H1 (cell line): ENCODE data around the gene SLC6A7. TPM values are rescaled to one million over a fixed set of nuclear protein-coding genes. Genes with fewer than 3 reads are reported as not detected.

ENCODE experiments used
- CHD7 ChIP-seq: fragments of 300-600 bp; sonication (generic); IDR thresholded peaks from 2 replicates; pipeline ENCODE4 v1.7.1; 2012; ENCODE audit warnings: low read length, moderate library complexity, mild to moderate bottlenecking, inconsistent platforms; ENCODE audit not compliant: insufficient replicate concordance
- CREB1 ChIP-seq: IDR thresholded peaks from 2 replicates; pipeline ENCODE4 v1.6.1; 2012; ENCODE audit warnings: inconsistent platforms
- TAF7 ChIP-seq: optimal IDR thresholded peaks from 2 replicates; pipeline ENCODE3; 2011; ENCODE audit warnings: low read depth, mild to moderate bottlenecking, inconsistent platforms, low read length, moderate library complexity, borderline replicate concordance
- YY1 ChIP-seq: IDR thresholded peaks from 2 replicates; pipeline ENCODE4 v1.6.1; 2011; ENCODE audit warnings: low read depth, mild to moderate bottlenecking, low read length
- polyA plus RNA-seq, 7 experiments: library from polyadenylated mRNA; depleted of rRNA in 3 of 7; stranded (reverse) in 5 of 7; unstranded in 2 of 7; fragments of >200 nt in 5 of 7; fragments of 200-250 nt in 2 of 7; gene quantifications; 1 replicate in 5 of 7; 2 replicates in 1 of 7; 4 replicates in 1 of 7; pipeline versions ENCODE4 v1.2.1 to v1.2.3, GENCODE V29; 2011 to 2013; ENCODE audit warnings: missing spikeins in 2 of 7, mixed read lengths in 2 of 7
- total RNA-seq: library from RNA; stranded (reverse); fragmentation: NEBNext Ultra II Directional; extraction: Animal tissue kit (Norgen Biotek cat#: 25700); gene quantifications from 2 replicates; pipeline ENCODE4 v1.2.1, GENCODE V29; 2021

Gene SLC6A7
- total and polyA plus RNA-seq, 2 of the 8 experiments (the other 6 are each of a cell fraction or from before 2014, with no cell fraction given): 0.07 to 0.12 TPM

- TF ChIP-seq TAF7 (no peak), YY1 (no peak), CHD7 (no peak), CREB1 (no peak)
Measured at GRCh38 chr5:150236981-150237754, 47.3 kb downstream of the SLC6A7 start (continued).
